GM15510 (cell line): ENCODE measurements around the gene CRX.

Experiments used
- POLR2A ChIP-seq: IDR thresholded peaks from 3 replicates; pipeline ENCODE4 v1.6.1; 2011; ENCODE audit warnings: borderline replicate concordance; ENCODE audit not compliant: insufficient read length; ENCODE audit errors: extremely low read depth

CRX gene

DNA sequence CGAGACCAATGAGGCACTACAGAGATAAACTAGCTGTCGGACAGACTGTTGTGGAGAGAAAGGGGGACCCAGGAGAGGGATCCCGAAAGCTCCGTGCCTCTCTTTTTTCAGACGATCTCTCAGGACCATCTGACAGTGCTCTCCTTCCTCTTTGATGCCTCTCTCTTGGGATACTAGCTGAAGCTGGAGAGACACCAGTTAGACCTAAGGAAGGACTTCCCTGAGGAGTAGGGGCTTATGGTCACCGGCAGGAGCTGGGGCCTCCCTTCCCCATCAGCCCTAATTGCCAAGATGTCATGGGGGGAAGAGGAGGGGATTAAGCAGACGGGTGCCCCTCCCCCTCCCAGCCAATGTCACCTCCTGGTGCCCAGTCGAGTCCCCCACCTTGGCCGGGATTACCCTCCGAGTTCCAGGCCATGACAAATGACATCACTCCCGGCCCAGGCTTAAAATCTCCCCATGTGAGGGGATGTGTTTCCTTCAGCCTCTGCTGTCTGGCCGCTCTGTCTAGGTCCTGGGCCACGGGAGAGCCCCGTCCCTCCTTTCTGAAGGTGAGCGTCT, at the start of gene CRX:
Gene CRX (plus strand): TSS at position 478 of the 561 bp plus-strand sequence. CDS start 12,507 bp downstream, outside the sequence.
- no peak for TF ChIP-seq POLR2A

DNA sequence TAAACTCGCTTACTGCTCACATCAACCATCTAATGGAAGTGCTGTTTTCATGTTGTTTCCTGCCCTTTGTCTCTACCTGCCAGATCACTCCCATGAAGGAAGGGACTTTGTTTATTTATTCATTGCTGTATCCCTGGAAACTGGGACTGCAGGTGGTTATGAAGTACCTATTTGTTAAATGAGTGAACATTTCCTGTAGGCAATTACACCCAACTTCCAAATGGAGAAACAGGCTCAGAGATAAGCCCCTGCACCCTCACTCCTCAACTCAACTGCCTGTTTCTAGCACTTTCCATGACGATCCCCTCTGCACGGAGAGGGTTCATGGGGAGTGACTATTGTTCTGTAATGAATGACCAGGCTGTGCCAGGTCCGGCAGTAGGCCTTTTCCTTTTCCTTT, 45.2 kb upstream of the CRX start:
- no peak for TF ChIP-seq POLR2A

DNA sequence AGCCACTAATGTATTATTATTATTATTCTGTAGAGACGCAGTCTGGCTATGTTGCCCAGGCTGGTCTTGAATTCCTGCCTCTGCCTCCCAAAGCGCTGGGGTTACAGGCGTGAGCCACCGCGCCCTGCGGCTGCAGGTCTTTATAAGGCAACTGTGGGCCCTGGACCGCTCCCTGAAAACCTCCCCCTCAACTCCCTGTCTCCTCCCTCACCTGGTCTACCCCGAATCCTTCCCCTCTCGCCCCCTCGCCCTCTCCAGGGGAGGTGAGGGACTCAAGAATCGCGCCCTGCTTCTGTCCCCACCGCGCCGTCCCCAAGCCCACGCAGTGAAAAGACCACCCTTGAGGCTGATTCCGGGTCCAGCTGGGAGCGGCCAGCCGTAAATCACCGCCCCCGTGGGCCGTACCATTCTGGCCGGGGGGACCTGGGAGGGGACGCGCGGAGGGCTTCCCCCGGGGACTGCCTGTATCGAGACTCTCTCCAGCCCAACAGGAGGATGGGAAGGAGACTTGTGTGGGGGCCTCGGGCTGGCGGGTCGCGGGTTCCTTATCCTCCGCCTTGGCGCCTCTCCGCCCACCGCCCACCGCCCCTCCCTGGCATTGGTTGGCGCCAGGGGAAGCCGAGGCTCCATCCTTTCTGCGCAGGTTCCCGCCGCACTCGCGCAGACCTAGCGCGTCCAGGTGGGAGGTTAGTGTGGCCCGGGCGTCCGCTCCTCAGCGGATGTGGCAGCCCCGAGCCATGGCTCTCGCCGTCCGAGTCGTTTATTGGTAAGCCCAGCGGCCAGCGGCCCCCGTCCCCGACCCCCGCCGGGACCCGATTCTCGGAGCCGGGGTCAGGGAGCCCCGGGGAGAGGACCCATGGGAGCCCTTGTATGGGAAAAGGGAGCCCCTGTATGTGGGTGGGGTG, 43.4 kb upstream of the CRX start, which contains the start of gene SELENOW:
Gene SELENOW (plus strand): TSS at position 655 of the 905 bp plus-strand sequence. CDS start 83 bp downstream, at position 738.
- TF ChIP-seq POLR2A = peak; percentile 99

DNA sequence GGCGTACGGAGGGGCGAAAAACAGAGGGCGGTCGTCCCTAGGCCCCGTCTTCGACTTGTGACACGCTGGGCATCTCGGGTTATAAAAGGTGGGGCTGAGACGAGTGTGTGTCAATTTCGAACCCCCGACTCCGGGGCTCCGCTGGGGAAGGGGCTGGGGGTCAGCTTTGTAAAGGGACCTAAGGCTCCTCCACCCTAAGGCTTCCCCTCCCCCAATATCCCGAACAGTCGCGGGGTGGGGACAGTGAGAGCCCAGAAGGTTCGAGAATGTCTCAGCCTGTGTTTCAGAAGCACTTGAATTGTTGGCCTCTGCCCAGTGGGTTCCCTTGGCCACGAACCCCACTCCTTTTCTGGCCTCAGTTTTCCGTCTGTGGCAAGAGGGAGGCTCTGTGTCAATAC, 42.8 kb upstream of the CRX start:
- TF ChIP-seq POLR2A = no peak

DNA sequence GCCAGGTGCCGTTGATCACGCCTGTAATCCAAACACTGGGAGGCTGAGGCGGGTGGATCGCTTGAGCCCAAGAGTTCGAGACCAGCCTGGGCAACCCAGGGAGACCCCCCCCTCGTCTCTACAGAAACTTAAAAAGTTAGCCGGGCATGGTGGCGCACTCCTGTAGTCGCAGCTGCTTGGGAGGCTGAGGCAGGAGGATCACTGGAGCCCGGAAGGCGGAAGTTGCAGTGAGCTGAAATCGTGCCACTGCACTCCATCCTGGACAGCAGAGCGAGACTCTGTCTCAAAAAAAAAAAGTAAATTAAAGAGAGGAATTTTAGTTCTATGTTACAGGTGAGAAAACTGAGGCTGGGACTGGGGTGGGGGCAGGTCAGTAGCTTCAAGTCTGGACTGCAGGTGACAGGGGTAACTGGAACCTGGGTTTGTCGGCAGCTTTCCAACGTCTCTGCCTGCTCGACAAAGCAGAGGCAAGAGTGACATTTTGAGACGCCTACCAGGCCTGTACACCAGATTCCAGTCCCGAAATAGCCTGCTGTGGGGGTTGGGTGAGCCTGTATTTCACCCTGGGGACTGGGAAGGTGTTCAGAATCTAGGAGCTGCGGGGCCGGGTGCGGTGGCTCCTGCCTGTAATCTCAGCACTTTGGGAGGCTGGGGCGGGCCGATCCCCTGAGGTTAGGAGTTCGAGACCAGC, 42.1 kb upstream of the CRX start:
- TF ChIP-seq POLR2A = no peak

DNA sequence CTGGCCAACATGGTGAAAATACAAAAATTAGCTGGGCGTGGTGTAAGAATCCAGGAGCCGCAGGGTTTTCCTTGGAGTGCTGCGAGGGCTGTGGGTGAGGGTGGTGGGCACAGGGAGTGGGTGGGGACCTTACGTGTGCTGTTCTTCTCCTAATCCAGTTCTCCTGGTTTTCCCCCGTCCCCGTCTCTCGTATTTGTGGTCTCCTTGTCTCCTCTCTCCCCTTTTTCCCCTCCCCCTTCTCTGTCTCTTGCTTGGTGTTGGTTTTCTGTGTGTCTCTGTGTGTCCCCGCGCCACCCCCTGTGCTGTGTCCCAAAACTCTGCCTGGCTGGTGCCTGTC, 41.6 kb upstream of the CRX start:
- no peak for TF ChIP-seq POLR2A

DNA sequence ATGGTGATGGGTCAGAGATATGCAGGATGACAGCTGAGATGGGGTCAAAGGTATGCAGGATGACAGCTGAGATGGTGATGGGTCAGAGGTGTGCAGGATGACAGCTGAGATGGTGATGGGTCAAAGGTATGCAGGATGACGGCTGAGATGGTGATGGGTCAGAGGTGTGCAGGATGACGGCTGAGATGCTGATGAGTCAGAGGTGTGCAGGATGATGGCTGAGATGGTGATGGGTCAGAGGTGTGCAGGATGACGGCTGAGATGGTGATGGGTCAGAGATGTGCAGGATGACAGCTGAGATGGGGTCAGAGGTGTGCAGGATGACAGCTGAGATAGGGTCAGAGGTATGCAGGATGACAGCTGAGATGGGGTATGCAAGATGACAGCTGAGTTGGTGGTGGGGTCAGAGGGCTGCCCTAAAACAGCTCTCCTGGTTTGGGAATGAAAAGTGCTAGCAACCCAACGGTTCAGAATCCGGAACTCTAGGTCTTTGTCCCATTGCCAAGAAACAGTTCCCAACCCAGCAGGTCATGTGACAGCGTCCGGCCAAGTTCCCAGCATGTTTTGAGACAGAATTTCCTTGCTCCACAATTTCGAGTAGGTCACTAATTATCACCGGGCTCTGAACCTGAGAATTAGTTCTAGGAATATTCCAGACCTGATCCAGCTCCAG, 40.0 kb upstream of the CRX start:
- TF ChIP-seq POLR2A = no peak

DNA sequence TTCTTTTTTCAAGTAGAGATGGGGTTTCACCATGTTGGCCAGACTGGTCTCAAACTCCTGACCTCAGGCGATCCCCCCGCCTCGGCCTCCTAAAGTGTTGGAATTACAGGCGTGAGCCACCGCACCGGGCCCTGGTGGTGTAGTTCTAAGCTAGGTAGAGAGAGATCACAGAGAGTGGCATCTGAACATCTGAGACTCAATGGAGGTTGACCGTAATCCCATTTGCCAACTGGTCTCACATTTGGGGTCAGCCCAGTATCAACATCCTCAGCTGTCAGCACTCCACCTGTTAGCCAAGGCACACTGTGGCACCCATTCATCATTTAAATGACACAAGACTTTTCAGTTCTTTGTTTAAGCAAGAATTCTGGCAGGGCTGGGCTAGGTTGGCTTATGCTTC, 35.2 kb upstream of the CRX start:
- TF ChIP-seq POLR2A = no peak

DNA sequence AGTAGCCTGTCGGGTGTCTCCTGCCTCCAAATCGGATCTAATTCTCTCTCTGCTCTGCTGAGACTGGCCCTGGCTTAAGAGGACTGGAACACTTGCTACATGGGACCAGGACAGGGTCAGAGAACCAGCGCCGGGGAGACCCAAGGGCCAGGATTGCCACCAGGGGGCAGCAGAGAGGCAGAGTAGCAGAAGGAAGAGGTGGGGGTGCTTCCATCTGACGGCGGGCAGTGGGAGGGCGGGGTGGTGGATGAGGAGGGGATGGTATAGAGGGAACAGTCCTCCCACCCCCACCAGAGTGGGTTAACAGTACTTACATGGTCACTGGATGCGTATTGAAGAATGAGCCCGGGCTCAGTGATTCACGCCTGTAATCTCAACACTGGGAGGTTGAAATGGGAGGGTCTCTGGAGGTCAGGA, 31.3 kb upstream of the CRX start:
- TF ChIP-seq POLR2A = no peak

DNA sequence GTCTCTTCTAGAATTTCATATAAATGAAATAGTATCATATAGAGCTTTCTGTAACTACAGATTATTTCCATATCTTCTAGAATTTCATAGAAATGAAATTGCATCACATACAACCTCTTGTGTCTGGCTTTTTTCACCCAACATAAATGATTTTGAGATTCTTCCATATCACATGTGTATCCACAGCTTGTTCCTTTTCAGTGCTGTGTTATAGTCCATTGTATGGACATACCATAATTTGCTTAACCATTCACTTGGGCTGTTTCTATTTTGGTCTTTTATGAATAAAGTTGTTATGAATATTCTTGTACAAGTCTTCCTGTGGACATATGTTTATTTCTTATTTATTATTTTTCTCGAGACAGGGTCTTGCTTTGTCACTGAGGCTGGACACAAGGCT, 29.1 kb upstream of the CRX start:
- no peak for TF ChIP-seq POLR2A

DNA sequence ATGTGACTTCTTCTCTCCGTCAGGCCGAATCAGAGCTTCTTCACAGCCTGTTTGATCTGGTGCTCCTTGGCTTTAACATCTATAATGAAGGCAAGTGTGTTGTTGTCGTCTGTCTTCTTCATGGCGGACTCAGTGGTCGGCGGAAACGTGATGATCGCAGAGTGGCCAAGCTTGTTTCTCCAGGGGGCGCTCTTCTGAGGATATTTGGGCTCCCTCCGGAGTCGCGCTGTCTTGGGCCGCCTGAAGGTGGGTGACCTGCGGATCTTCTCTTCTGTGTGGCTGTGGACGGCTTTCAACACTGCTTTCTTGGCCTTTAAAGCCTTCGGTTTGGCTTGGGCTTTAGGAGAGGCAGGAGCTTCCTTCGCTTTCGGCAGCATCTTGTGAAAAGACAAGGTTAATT, 27.2 kb upstream of the CRX start:
- no peak for TF ChIP-seq POLR2A

DNA sequence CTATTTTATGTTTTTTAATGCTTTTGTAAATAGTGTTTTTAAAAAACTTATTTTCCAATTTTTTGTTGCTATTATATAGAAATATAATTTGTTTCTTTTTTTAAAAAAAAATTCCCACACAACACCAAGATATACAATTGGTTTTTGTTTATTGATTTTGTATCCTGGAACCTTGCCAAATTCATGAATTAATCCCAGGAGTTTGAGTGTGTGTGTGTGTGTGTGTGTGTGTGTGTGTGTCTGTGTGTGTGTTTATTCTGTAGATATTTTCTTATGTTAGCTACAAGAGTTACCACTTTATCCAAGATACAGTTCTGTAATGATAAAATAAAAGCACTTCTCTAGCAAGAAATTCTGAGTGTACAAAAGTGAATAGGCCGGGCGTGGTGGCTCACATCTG, 25.0 kb upstream of the CRX start:
- TF ChIP-seq POLR2A = no peak

DNA sequence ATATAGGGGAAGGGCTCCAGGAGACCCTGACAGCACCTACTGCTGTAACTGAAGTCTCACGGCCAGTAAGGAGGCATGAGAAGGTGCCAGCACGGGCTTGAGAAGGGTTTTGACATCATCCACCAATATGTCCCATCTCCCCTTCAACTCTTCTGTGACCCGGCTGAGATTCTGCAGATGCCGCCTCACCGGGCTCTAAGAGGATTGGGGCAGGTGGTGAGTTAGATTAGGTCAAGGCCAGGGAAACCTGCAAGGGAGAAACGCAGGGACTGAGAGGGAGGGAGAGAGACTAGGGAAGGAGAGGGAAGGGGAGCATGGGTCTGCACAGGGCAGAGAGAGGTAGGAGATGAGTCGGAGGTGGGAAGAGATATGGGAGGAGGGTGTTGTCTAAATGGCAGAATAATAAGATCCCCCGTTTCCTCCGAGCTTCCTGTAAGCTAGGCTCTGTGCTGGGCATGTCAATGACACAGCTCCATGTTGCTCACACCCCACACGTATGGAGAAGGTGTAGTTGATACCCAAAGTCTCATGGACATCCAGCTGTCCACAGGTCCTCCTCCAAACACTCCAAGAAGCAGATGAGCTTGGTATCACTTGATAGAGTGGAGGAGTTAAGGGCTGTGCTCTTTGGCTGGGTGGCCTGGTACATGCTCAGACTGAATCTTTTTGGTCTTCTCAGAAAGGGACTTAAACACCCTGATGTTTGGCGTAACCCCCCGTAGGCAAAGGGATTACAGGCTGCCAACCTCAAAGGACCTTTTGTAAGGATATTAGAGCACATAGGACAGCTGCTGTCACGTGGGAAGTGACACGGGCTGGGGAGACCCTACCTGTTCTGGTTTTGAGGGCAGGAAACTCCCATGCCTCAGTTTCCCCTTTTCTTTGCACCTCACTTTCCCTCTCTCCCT, 23.5 kb upstream of the CRX start:
- no peak for TF ChIP-seq POLR2A

DNA sequence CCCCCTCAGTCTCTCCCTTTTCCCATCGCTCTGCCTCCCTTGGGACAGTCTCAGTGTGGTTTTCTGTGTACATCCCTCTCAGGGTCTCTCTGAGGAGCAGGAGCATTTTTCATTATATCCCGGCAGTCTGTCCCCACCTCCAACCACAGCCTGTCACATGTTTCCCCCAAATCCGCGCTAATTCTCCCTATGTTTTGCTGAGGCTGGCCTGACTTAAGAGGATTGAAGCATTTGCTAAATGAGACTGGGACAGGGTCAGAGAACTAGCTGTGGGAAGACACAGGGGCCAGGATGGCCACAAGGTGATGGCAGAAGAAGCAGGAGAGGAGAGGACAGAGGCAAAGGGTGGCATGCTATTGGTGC, 22.9 kb upstream of the CRX start:
- no peak for TF ChIP-seq POLR2A
